NCI-H2196 treated with DMSO at 0.1 percent for 48 hours (cell line): ENCODE results near the gene TLE6.
"Not testable (repeated sequence)": the region's sequence is repeated elsewhere in the genome, so short reads cannot be mapped to it uniquely, and the experiment has no call there.

Experiments used
- DNase-seq: peaks from one replicate; lab custom pipeline; 2025; ENCODE audit not compliant: unreplicated experiment; lab: John Stamatoyannopoulos, UW

The TLE6 gene

GRCh38 chr19:2977001-2977745 lies at the start of gene TLE6:
Gene TLE6, plus strand, starts transcription at chr19:2977564. Its CDS starts 670 bp downstream, at chr19:2978234.
- peak; percentile 98 for DNase-seq

GRCh38 chr19:2933490-2933910 lies 43.9 kb upstream of the TLE6 start:
- DNase-seq = no peak

- not testable (repeated sequence) for DNase-seq
These were observed 41.5 kb upstream of the TLE6 start for GRCh38 chr19:2935863-2936262.

- no peak for DNase-seq
These were observed 34.3 kb upstream of the TLE6 start for GRCh38 chr19:2942928-2943640.

- DNase-seq = no peak
These were observed 33.0 kb upstream of the TLE6 start for GRCh38 chr19:2944403-2944774.

- DNase-seq = peak; percentile 98
These were observed 32.4 kb upstream of the TLE6 start, which contains the start of gene ZNF77 for GRCh38 chr19:2944775-2945574. Gene ZNF77, minus strand, starts transcription at chr19:2944971. Its CDS starts 131 bp downstream, at chr19:2944840.

- DNase-seq = no peak
These were observed 31.7 kb upstream of the TLE6 start for GRCh38 chr19:2945575-2946184.

- DNase-seq = no peak
These were observed 27.5 kb upstream of the TLE6 start for GRCh38 chr19:2949939-2950285.

GRCh38 chr19:2950286-2951124 lies 26.9 kb upstream of the TLE6 start:
- peak; percentile 97 for DNase-seq

- DNase-seq = no peak
These were observed 24.3 kb upstream of the TLE6 start for GRCh38 chr19:2952953-2953481.

- no peak for DNase-seq
These were observed 20.2 kb upstream of the TLE6 start for GRCh38 chr19:2957160-2957559.

- no peak for DNase-seq
These were observed 17.2 kb upstream of the TLE6 start for GRCh38 chr19:2960120-2960519.

- peak; percentile 25 for DNase-seq
These were observed 15.2 kb upstream of the TLE6 start for GRCh38 chr19:2962018-2962670.

GRCh38 chr19:2963122-2963521 lies 14.2 kb upstream of the TLE6 start:
- no peak for DNase-seq

- not testable (repeated sequence) for DNase-seq
These were observed 13.7 kb upstream of the TLE6 start for GRCh38 chr19:2963631-2964030.

GRCh38 chr19:2964874-2965273 lies 12.5 kb upstream of the TLE6 start:
- no peak for DNase-seq

- no peak for DNase-seq
These were observed 9.4 kb upstream of the TLE6 start for GRCh38 chr19:2967972-2968371.

- peak; percentile 93 for DNase-seq
These were observed 8.3 kb upstream of the TLE6 start for GRCh38 chr19:2969104-2969504.

- peak; percentile 44 for DNase-seq
These were observed 7.0 kb upstream of the TLE6 start for GRCh38 chr19:2970201-2970835.
